ENCODE measurements around the gene RFX5.

DNA sequence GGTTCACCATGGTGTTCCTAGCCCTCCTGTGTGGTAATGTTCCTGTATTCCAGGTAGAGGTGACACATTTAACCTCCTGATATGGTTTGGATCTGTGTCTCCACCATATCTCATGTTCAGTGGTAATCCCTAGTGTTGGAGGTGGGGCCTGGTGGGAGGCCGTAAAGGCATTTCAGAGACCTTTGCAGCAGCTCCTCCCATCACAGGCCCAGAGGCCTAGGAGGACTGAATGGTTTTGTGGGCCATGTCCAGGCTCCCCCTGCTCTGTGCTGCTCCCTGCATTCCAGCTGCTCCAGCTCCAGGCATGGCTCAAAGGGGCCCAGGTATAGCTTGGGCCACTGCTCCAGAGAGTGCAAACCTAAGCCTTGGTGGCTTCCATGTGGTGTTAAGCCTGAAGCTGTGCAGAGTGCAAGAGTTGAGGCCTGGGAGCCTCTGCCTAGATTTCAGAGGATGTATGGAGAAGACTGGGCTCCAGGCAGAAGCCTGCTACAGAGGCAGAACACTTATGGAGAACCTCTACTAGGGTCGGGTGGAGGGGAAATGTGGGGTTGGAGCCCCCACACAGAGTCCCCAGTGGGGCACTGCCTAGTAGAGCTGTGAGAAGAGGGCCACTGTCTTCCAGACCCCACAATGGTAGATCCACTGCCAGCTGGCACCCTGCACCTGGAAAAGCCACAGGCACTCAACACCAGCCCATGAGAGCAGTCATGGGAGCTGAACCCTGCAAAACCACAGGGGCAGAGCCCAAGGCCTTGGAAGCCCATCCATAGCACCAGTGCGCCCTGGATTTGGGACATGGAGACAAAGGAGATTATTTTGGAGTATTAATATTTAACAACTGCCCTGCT lies 15.5 kb upstream of the RFX5 start:
- no peak for TF ChIP-seq EZH2 (IDR thresholded peaks at IDR 0.05; ENCODE audit: insufficient read depth, low read length)
- TF ChIP-seq, protein P1, sequence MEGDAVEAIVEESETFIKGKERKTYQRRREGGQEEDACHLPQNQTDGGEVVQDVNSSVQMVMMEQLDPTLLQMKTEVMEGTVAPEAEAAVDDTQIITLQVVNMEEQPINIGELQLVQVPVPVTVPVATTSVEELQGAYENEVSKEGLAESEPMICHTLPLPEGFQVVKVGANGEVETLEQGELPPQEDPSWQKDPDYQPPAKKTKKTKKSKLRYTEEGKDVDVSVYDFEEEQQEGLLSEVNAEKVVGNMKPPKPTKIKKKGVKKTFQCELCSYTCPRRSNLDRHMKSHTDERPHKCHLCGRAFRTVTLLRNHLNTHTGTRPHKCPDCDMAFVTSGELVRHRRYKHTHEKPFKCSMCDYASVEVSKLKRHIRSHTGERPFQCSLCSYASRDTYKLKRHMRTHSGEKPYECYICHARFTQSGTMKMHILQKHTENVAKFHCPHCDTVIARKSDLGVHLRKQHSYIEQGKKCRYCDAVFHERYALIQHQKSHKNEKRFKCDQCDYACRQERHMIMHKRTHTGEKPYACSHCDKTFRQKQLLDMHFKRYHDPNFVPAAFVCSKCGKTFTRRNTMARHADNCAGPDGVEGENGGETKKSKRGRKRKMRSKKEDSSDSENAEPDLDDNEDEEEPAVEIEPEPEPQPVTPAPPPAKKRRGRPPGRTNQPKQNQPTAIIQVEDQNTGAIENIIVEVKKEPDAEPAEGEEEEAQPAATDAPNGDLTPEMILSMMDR (IDR thresholded peaks at IDR 0.05; ENCODE audit: insufficient read depth, low read depth, low read length): no peak
